Urothelium cell line (cell line): ENCODE measurements around the gene CNTN5.
"Not testable (repeated sequence)": the region's sequence is repeated elsewhere in the genome, so short reads cannot be mapped to it uniquely, and the experiment has no call there.

ENCODE experiments used
- DNase-seq: peaks from one replicate; pipeline ENCODE4 v3.0.0; 2011; ENCODE audit warnings: low spot score, mixed read lengths
- FAIRE-seq: peaks from 2 replicates; lab custom pipeline; 2011; peaks lifted over from hg19 to GRCh38; lab: Jason Lieb, UNC

The CNTN5 gene

DNA sequence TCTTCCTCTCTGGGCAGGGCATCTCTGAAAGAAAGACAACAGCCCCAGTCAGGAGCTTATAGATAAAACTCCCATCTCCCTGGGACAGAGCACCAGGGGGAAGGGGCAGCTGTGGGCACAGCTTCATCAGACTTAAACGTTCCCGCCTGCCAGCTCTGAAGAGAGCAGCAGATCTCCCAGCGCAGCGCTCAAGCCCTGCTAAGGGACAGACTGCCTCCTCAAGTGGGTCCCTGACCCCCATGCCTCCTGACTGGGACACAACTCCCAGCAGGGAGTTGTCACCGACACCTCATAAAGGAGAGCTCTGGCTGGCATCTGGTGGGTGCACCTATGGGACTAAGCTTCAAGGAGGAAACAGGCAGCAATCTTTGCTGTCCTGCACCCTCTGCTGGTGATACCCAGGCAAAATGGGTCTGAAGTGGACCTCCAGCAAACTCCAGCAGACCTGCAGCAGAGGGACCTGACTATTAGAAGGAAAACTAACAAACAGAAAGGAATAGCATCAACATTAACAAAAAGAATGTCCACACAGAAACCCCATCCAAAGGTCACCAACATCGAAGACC lies 1236.6 kb downstream of the CNTN5 start:
- FAIRE-seq, DNase-seq: not testable (repeated sequence)

DNA sequence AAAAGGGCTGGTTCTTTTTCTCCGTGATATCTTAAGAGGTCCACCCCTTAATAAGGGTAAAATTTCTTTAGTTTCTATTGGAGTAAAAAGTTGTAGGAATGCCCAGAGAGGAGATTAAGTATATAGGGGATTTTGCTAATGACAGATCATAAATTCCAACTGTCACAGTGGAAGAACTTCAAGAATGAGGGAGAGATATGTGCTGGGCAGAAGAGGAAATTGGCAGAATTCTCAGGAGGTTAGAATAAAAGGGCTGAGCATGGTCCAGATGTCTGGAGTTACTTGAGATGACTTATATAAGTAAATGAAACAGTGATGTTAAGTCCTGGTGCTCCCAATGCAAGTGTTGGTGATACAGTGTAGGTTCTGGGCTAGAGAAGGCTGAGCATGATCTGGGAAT lies 1248.8 kb downstream of the CNTN5 start:
- DNase-seq (no peak), FAIRE-seq (no peak)

DNA sequence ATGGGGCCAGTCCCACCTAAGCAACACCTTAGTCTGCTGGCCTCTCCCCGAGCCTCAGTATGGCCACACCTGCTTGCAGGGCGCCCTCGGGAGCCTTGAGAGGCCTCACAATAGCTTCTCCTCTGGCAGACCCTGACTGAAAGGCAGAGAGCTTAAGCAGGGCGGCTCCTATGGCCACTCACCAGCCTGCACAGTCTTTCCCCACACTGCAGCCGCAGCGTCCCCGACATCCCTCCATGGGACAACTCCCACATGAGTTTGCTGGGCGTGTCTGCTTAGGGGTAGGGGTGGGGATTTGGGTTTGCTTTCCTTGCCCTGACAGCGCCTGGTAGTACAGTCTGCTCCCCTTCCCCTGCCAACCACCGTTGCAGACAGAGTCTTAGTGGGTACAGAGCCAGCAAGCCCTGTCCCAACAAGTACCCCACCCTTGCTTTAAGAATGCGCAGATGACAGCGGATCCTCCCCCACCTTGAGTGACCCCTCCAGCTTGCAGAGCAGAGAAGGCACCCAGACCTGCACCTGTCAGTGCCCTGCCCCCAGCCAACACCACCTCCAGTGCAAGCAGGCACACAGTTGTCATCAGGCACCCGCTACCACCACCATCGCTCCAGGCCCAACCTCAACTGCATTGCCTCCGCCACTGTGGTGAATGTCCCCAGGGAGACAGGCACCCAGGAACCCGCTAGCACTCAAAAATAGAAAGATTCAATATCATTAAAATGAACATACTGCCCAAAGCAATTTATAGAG lies 1252.5 kb downstream of the CNTN5 start:
- DNase-seq (no peak), FAIRE-seq (no peak)

DNA sequence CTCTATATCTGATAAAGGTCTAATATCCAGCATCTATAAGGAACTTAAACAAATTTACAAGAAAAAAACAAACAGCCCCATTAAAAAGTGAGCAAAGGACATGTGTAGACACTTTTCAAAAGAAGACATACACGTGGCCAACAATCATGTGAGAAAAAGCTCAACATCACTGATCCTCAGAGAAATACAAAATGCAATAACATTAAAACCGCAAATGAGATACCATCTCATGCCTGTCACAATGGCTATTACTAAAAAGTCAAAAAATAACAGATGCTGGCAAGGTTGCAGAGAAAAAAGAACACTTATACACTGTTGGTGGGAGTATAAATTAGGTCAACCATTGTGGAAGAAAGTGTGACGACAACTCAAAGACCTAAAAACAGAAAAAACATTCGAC lies 1253.7 kb downstream of the CNTN5 start:
- DNase-seq, FAIRE-seq: not testable (repeated sequence)

DNA sequence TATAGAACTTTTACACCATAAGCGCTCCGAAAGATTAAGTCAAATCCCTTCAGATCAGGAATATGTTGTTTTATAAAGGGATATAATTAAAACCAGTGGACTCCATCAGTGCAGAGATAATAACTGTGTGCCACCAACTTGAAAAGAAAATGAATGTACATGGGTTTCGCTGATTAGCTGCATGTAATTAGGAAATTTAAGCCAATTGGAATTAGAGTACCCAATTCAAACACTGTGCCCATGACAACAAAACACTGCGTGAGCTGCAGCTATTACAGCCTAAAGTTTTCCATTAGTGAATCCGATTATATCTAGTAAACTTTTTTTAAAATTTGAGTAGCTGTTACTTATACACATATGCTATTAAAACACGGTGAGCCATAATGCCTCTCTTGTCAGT lies 1274.0 kb downstream of the CNTN5 start:
- no peak for FAIRE-seq
- DNase-seq, result no peak

DNA sequence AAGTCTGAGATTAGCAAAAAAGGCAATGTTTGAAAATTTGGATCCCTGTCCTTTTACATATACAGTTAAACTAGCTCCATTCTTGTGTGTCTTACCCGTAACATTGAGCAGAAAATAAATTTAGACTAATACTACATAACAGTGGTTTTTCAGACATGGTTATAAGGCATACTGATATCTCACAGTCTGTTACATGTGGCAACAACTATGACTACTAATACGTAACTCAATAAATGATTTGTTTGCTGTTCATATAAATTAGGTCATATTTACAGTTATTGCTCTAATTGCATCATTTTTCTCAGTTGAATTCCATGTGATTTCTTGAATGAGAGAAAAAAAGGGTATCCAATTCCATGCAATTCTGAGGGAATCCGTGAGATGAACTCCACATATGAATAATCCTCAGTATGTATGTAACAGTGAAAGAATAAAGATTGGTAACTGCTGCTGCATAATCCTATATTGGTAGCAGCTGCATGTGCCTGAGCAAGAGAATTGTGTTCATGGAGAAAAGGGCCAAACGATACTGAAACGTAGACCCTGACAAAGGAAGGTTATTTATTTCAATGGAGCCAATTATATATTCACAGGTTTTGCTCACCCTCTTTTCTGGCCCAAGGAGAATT lies 1275.4 kb downstream of the CNTN5 start:
- FAIRE-seq, result no peak
- no peak for DNase-seq

DNA sequence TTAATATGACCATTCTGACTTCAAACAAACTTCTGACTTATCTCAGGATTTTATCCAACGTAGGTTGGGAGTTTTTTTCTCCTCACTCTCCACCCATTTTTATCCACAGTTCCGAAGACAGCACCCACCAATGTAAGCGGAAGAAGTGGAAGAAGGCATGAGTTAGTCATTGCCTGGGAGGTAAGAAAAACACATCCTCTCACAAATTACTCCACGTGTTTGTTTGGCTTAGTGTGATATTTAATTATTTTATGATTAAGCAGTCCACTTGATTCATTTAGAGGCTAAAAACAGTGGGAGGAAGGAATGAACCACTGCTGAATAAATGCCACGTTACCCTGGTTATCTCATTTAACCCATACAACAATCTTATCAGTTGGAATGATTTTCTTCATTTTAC lies 1276.8 kb downstream of the CNTN5 start:
- FAIRE-seq (no peak), DNase-seq (no peak)

DNA sequence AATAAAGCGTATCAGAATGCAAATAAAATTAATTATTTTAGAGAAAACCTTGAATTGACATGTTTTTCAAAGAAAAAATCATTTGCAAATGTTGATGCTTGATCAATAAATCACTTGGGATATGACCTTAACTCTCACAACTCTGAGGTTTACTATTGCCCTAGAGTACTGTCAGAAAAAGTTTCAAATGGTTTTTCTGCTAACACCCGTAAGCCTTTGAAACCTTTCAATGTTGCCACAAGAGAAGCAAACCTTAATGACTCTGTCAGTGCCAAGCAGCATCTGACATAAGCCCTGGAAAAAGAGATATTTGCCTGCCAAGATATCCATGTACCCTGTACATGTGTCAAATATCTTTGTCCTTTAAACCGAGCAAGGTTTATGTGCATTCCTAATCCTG lies 1282.1 kb downstream of the CNTN5 start:
- DNase-seq (no peak), FAIRE-seq (no peak)

DNA sequence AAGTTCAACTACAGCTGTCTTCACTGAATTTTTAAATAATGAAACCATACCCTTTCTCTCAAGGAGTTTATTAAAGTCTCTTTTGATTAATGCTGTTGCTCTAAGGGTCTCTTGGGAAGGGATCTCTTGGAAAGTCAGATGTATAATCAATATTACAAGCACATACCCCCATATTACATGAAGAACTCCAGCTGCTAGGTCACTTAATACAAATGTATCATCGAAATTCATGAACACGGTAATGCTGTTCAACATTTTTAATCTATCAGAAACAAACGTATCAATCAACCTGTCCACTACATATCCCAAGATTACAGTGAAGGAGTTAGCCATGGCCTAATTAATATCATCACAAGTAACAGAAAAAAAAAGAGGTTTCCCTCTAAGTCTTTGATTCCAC lies 1283.1 kb downstream of the CNTN5 start:
- FAIRE-seq (no peak), DNase-seq (no peak)

DNA sequence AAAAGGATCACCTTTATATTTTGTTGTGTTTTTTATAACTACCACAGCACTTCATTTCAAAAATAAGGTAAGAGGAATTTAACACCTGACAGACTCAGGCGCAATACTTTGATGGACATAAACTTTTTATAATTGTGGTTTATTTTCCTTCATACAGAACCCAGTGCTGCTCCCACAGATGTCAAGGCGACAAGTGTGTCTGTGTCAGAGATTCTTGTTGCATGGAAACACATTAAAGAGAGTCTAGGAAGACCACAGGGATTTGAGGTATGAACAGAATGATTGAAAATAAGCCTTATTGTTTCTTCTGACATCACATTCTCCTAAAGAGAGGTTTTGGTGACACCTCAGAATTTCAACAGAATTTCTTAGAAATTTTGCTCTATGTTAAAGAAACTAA lies 1287.5 kb downstream of the CNTN5 start:
- DNase-seq, result no peak
- FAIRE-seq, result no peak

DNA sequence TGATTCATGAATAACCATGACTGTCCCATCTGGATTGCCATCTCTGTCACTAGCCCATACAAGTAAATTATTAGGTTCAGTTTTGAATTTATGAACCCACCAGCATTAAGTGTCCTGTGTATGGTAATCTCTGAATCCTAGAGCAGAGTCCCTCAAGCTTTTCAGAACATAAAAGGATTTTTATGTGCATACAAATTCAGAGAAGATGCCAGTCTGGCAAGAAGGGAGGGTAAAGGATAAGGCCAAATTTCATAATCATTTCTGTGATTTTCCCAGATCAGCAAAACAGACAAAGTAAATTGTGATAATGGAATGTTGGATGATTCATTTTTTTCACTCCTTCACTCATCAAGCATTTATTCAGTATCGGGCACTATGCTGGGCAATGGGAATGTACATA lies 1295.2 kb downstream of the CNTN5 start:
- FAIRE-seq (no peak), DNase-seq (no peak)

DNA sequence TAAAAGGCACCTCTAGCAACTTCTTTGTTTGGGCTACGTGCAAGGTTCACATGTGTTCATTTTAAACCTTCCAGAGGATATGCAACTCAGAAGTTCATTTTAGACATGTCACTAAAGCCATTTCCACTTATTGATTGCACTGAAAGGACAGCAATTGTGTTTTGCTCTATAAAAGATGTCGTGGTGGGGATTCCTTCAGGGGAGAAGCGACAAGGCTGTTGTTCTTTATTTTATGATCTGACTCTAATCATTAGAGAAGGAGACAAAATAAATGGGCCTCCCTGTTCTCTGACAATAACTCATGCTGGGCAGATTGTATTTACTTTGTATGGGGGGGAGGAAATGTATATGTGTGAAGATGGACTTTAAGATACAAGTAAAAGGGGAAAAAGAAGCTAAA lies 1296.2 kb downstream of the CNTN5 start:
- DNase-seq (no peak), FAIRE-seq (no peak)

DNA sequence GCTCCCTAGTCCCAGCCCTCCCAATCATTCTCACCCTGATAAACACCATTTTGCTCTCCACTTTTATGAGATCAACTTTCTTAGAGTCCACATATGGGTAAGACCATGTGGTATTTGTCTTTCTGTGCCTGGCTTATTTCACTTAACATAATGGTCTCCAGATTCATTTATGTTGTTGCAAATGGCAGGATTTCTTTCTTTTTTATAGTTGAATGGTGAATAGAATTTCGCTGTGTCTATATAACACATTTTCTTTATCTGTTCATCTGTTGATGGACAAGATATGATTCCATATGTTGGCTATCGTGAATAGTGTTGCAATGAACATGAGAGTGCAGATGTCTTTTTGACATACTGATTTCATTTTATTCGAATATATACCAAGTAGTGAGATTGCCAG lies 1298.9 kb downstream of the CNTN5 start:
- DNase-seq, result no peak
- FAIRE-seq, result no peak

DNA sequence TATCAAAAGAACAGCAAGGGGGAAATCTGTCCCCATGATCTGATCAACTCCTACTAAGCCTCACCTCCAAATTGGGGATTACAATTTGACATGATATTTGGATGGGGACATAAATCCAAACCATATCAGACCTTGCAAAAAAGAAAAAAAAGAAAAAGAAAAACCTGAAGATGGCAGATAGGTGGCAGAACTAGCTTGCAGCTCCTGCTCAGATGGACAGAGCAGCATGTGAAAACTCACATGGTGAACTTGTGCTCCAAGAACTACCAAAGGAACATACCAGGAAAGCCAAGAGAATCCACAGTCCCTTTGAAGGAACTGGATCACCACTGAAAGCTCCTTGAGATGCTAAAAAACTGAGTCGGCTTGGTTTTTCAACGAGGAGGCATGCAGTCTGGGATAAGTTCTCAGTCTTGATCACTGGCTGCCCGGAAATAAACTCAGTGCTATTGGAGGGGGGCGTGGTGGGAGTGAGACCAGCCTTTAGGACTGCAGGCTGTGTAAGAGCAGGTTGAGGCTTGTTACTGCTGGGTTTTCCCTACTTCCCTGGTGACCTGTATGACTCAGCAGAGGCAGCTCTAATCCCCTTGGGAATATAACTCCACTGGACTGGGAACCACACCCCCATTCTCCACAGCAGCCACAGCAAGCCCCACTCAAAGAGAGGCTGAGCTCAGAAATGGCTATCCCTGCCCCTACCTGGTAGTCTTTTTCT lies 1308.0 kb downstream of the CNTN5 start:
- FAIRE-seq (no peak), DNase-seq (peak; percentile 44)

DNA sequence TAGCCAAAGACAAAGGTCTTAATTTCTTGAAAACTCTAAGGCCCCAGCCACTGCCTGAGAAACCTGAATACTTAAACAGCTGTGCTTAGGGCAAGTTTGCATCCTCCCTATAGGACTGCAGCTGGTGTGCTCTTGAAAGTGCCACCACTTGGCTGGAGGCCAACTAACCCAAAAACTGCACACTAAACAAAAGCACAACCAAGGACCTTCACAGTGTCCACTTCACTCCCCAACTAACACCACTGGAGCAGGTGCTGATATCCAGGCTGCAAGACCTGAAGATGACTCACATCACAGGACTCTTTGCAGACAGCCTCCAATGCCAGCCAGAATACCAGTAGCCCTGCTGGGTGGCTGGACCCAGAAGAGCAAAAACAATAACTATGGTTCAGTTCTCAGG lies 1308.6 kb downstream of the CNTN5 start:
- FAIRE-seq (no peak), DNase-seq (peak; percentile 19)

DNA sequence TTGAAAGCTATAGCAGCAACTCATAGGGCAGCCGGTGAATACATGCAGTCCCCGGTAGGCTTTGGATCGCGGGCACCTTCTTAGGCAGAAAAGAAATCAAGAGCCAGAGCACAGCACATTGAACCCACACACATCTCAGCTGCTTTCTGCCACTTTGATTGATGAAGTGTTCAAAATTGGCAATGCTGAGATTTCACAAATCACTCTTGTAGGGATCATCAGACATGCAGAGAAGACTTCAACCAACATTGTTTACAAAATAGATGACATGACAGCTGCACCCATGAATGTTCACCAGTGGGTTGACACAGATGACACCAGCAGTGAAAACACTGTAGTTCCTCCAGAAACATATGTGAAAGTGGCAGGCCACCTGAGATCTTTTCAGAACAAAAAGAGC lies 1316.1 kb downstream of the CNTN5 start:
- FAIRE-seq (no peak), DNase-seq (no peak)

DNA sequence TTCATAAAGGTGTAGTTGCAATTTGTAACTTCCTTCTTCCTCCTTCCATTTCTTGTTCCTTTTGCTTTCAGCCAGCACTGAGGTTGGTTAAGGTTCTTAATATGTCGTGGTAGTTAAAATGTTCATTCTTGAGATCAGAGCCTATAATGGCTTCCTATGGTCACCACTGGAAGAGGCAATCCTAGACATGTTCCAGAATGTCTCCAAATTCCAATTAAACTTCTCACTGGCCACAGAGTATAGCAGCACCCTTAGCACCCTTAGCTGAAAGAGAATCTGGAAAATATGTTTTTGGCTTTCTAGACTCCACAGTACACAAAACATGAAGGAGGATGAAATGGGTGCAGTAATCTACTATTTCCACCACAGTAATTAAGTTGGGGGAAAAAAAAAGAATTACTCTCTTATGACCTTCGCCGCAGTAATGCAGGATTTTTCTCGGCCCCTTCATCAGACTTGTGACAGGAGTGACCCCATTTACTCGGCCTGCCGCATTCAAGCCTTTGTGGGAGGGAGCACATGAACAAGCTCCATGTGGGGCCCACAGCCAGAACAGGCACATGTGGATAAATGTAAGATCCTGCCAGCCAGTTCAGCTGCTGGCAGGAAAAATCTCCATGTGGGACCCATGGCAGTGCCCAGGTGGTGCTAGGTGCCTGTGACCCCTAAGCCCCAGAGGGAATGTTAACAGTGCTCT lies 1317.5 kb downstream of the CNTN5 start:
- DNase-seq, result no peak
- no peak for FAIRE-seq

DNA sequence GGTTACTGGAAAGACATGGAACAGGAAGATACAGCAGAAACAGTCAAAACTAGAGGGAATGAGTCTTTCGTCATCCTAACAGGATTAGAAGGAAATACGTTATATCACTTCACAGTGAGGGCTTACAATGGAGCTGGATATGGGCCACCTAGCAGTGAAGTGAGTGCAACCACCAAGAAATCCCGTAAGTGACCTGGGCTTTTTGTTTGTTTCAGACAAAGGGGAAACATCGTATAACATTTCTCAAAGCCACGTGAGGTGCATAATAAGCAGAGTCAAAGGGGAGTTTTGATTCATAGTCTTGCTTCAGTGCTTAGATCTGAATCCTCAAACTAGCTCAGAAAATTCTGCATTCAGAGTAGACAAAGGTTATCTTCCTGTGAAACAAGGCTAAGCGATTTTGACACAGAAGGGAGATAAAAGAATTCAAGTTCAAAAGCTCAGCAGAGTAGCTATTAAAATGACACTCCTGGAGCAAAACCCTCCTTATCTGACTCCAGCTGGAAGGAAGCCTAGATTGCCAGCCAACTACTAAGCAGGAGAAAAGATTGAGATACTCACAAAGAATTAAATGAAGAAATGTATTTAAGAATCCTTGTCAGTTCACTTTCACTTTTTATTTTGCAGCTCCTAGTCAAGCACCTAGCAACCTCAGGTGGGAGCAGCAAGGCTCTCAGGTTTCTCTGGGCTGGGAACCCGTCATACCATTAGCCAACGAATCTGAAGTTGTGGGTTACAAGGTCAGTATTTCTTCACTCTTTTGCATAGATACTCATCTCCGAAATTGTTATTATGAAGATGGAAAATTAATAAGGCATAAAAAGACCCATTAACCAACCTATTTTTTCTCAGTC lies 1319.9 kb downstream of the CNTN5 start:
- DNase-seq (no peak), FAIRE-seq (no peak)

DNA sequence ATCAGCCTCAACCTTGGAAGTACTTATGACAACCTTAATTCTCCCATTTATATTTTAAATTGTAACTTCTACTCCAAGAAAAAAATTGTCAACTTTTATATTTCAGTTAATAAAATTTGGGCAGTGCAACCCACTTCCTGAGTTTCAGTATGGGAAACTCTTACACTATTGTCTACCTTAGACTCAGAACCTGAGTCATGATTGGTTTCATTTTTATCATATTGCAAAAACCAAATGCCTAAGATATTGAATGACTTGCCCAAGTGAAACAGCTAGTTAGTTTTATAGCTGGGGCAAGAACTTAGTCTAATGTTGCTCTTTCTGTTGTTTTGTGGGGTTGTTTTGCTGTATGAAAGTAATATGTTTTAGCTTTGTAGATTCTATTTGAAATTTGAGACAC lies 1332.3 kb downstream of the CNTN5 start:
- FAIRE-seq, result no peak
- DNase-seq, result no peak

DNA sequence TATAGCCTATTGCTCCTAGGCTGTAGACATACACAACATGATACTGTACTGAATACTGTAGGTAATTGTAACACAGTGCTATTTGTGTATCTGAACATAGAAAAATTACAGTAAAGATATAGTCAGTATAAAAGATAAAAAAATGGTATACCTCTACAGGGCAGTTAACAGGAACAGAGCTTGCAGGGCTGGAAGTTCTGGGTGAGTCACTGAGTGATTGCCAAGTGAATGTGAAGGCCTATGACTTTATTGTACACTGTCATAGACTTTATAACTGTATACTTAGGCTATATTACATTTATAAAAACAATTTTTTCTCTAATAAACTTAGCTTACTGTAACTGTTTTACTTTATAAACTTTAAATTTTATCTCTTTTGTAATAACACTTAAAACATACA lies 1334.0 kb downstream of the CNTN5 start:
- DNase-seq (no peak), FAIRE-seq (no peak)
